Mesangial cell (primary cell): ENCODE measurements around the gene METTL18. TPM values are rescaled to one million over a fixed set of nuclear protein-coding genes. Genes with fewer than 3 reads are reported as not detected.

Source experiments
- total RNA-seq: library from RNA; depleted of rRNA; stranded (reverse); fragments of >200 nt; gene quantifications from 2 replicates; pipeline ENCODE4 v1.2.3, GENCODE V29; 2015

METTL18 gene
- total RNA-seq: 1.0 and 2.6 TPM in 2 replicates

DNA sequence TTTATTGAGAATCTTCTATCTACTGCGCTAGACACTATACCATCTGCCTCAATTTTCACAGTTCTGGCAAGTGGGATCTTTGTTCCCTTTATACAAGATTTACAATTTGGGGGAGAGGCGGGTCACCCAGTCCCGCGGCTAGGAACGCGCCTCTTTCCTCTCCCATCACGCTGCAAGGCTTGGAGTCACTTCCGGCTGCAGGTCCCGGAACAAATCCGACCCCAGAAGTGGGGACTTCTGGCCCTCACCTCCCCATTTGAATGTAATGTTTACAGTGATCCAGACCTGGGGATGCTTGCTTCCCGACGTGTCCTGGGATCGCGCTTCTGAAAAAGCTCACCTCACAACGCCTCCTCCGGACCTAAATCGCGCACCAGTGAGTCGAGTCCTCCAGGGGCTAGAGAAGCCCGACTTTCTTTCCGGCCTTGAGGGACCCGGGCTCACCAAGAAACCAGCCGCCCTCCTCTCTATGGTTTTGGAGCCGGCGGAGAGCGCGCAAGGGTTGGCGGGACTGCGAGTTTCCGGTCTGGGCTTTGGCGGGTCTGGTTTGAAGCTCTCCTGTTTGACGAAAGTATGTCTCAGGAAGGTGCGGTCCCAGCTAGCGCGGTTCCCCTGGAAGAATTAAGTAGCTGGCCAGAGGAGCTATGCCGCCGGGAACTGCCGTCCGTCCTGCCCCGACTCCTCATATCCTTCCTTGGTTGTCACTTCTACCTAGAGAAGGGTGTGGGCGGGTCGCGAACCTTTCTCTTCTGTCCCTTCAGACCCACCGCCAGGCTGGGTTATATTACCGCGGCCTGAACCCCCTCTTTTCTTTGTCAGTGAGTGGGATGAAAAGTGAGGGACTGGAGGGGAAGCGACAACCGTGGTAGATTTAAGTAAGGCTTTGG is at the start of gene METTL18:
METTL18 (minus strand) TSS at position 378 of the 887 bp plus-strand sequence. CDS start 1,212 bp downstream, outside the sequence.

Other genes with a start within 250 kb of the METTL18 start
- not detected in 2 replicates for gene F5, start 208.4 kb downstream of the METTL18 start, total RNA-seq
- gene SELP, start 164.8 kb downstream of the METTL18 start, total RNA-seq: not detected in 2 replicates
- 0.16 TPM in 1 of 2 replicates, not detected in the other for gene SELL, start 83.3 kb downstream of the METTL18 start, total RNA-seq
- gene SELE, start 60.8 kb downstream of the METTL18 start, total RNA-seq: not detected in 2 replicates
- 2.3 and 4.8 TPM in 2 replicates for gene SCYL3, start 99.0 kb upstream of the METTL18 start, total RNA-seq